ENCODE measurements around the gene CFAP298.

DNA sequence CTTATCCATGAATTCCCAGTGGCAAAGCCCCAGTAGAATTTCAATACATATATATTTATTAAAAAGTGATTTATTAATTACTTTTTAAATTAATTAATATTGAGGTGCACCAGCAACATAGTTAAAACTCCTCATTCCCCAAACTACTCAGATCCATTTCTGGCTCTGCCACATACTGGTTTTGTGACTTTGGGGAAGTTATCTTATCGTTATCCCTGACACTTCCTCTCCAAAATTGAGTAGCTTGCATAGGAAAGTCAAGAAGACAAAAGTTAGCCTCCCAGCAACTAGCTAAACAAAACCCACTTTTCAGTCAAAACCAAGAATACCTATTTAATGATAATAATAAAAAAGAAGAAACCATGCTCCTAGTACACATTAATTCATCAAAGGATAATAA lies 62.7 kb downstream of the CFAP298 start:
- TF ChIP-seq, protein P1, sequence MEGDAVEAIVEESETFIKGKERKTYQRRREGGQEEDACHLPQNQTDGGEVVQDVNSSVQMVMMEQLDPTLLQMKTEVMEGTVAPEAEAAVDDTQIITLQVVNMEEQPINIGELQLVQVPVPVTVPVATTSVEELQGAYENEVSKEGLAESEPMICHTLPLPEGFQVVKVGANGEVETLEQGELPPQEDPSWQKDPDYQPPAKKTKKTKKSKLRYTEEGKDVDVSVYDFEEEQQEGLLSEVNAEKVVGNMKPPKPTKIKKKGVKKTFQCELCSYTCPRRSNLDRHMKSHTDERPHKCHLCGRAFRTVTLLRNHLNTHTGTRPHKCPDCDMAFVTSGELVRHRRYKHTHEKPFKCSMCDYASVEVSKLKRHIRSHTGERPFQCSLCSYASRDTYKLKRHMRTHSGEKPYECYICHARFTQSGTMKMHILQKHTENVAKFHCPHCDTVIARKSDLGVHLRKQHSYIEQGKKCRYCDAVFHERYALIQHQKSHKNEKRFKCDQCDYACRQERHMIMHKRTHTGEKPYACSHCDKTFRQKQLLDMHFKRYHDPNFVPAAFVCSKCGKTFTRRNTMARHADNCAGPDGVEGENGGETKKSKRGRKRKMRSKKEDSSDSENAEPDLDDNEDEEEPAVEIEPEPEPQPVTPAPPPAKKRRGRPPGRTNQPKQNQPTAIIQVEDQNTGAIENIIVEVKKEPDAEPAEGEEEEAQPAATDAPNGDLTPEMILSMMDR (IDR thresholded peaks at IDR 0.05), result no peak
- TF ChIP-seq POLR2A (IDR thresholded peaks at IDR 0.05), result no peak
